ENCODE measurements around the gene HDAC4.
A peak's percentile ranks its signal among the peaks of the same experiment; 100 is the strongest.

The HDAC4 gene

GRCh38 chr2:239263231-239263630 is 137.6 kb downstream of the HDAC4 start:
- no peak for DNase-seq

- DNase-seq: no peak
Observed at GRCh38 chr2:239262484-239263230, 138.2 kb downstream of the HDAC4 start.

GRCh38 chr2:239261796-239262483 is 138.9 kb downstream of the HDAC4 start:
- no peak for DNase-seq

GRCh38 chr2:239261356-239261755 is 139.5 kb downstream of the HDAC4 start:
- DNase-seq: no peak

- no peak for DNase-seq
Observed at GRCh38 chr2:239260546-239261327, 140.1 kb downstream of the HDAC4 start.

- DNase-seq: peak; percentile 31
Observed at GRCh38 chr2:239259603-239260298, 141.1 kb downstream of the HDAC4 start.

GRCh38 chr2:239259173-239259572 is 141.6 kb downstream of the HDAC4 start:
- no peak for DNase-seq

GRCh38 chr2:239258248-239258647 is 142.6 kb downstream of the HDAC4 start:
- peak; percentile 19 for DNase-seq

GRCh38 chr2:239257511-239257937 is 143.3 kb downstream of the HDAC4 start:
- DNase-seq: peak; percentile 30

GRCh38 chr2:239256350-239256743 is 144.5 kb downstream of the HDAC4 start:
- no peak for DNase-seq

- no peak for DNase-seq
Observed at GRCh38 chr2:239255628-239256349, 145.0 kb downstream of the HDAC4 start.

GRCh38 chr2:239255218-239255617 is 145.6 kb downstream of the HDAC4 start:
- no peak for DNase-seq

- no peak for DNase-seq
Observed at GRCh38 chr2:239253701-239254436, 147.0 kb downstream of the HDAC4 start.

GRCh38 chr2:239253264-239253663 is 147.6 kb downstream of the HDAC4 start:
- DNase-seq: no peak

GRCh38 chr2:239252801-239253200 is 148.0 kb downstream of the HDAC4 start:
- no peak for DNase-seq

- DNase-seq: no peak
Observed at GRCh38 chr2:239252393-239252792, 148.4 kb downstream of the HDAC4 start.

- no peak for DNase-seq
Observed at GRCh38 chr2:239251971-239252370, 148.8 kb downstream of the HDAC4 start.

GRCh38 chr2:239250216-239251081 is 150.4 kb downstream of the HDAC4 start:
- no peak for DNase-seq

- no peak for DNase-seq
Observed at GRCh38 chr2:239249776-239250175, 151.0 kb downstream of the HDAC4 start.

GRCh38 chr2:239249048-239249447 is 151.8 kb downstream of the HDAC4 start:
- no peak for DNase-seq

Measured in CD4-positive, alpha-beta T cell treated with Interleukin-12 subunit alpha and Interleukin-12 subunit beta, for 1 hour (primary cell).